Lung (tissue), 12 donors: ENCODE measurements around the gene TNPO1. TPM values are rescaled to one million over a fixed set of nuclear protein-coding genes. Genes with fewer than 3 reads are reported as not detected.

Source experiments
- ATAC-seq: fragments of 200-7000 bp; cut with Tn5 transposase; one replicate; pipeline ENCODE4 v1.9.1; 2020; ENCODE audit warnings: moderate number of reproducible peaks; ENCODE audit not compliant: insufficient read depth, low FRiP score
- DNase-seq, 3 donors: peaks; one replicate each; pipeline ENCODE4 v3.0.0-alpha.2; 2013 to 2017
- H3K27ac ChIP-seq, 2 donors: one replicate each; pipeline ENCODE4 v1.5.1; 2013; ENCODE audit warnings: mild to moderate bottlenecking in 2 of 2, moderate library complexity in 2 of 2, control low read depth in 1 of 2, inconsistent platforms in 1 of 2, low read depth in 1 of 2, low read length in 1 of 2
- H3K27me3 ChIP-seq, 3 donors: one replicate each; pipeline ENCODE4 v1.5.1; 2013; ENCODE audit warnings: low read length in 2 of 3; ENCODE audit not compliant: control insufficient read depth in 3 of 3, insufficient read depth in 3 of 3
- H3K36me3 ChIP-seq, 4 donors: one replicate each; pipeline ENCODE4 v1.5.1; 2013; ENCODE audit warnings: low read length in 4 of 4, mild to moderate bottlenecking in 1 of 4, moderate library complexity in 1 of 4; ENCODE audit not compliant: control insufficient read depth in 4 of 4, insufficient read depth in 4 of 4
- H3K4me1 ChIP-seq, 5 donors: one replicate each; pipeline ENCODE4 v1.5.1; 2013; ENCODE audit warnings: low read length in 5 of 5, mild to moderate bottlenecking in 2 of 5, moderate library complexity in 1 of 5; ENCODE audit not compliant: control insufficient read depth in 5 of 5, insufficient read depth in 5 of 5
- H3K4me3 ChIP-seq: one replicate; pipeline ENCODE4 v1.5.1; 2013; ENCODE audit warnings: mild to moderate bottlenecking, control low read depth, moderate library complexity
- H3K9ac ChIP-seq, 2 donors: one replicate each; pipeline ENCODE4 v1.5.1; 2013; ENCODE audit warnings: low read length in 2 of 2, control low read depth in 1 of 2; ENCODE audit not compliant: insufficient read depth in 1 of 2
- H3K9me3 ChIP-seq, 4 donors: one replicate each; pipeline ENCODE4 v1.5.1; 2013; ENCODE audit warnings: low read length in 3 of 4, mild to moderate bottlenecking in 1 of 4, moderate library complexity in 1 of 4; ENCODE audit not compliant: control insufficient read depth in 4 of 4, insufficient read depth in 3 of 4
- WGBS, 2 donors: extraction: QIAGEN DNeasy Blood & Tissue Kit; methylation state at CpG; one replicate each; pipeline ENCODE4 v1.1.7; 2013; 5-methylcytosine and 5-hydroxymethylcytosine counted together
- polyA plus RNA-seq, 2 donors: library from polyadenylated mRNA; stranded (reverse); fragments of 200-250 nt; gene quantifications; one replicate each; pipeline ENCODE4 v1.2.1, GENCODE V29; 2013
- total RNA-seq, 2 donors: library from RNA; depleted of rRNA in 1 of 2; stranded (reverse); fragments of >200 nt in 1 of 2; gene quantifications; one replicate each; pipeline ENCODE4 v1.2.1, GENCODE V29; 2014 to 2021
- TF ChIP-seq, protein P1 (sequence below): IDR thresholded peaks from 2 replicates; pipeline ENCODE4 v1.5.1; 2012; ENCODE audit warnings: mild to moderate bottlenecking; ENCODE audit errors: control extremely low read depth, extremely low read depth
- donor health status: control.
- donor health status: control.
- donor health status: Bipolar disorder and iron deficiency.
- donor health status: healthy.
- donor health status: DM: yes; HTN: yes; CAD: no.

The TNPO1 gene
- total and polyA plus RNA-seq, 4 donors: 9.4 to 122 (median 50.8) TPM

DNA sequence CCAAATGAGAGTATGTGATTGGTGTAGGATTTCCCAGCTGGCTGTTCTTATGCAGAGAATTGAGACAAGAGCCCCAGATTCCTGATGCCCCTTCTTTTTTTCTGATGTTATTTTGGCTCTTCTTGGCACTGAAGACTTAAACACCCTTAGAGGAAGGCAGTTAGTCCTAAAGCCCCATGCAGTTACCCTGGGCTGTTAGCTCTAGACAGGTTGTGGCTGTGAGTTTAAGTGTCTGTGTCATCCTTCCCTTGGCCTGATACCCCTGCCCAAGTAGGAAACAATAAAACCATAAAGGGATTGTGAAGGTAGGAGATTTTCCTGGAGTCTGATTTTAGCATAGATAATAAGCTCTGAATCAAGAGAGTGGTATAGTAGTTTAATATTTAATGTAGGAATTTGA is 13.2 kb downstream of the TNPO1 start:
- DNase-seq: no peak
- Histone ChIP-seq H3K27ac (no peak overlapping the region), H3K27me3 (no peaks in the 10 kb centered on the region), H3K4me3 (no peak overlapping the region), H3K9ac (no peak overlapping the region), H3K36me3 (peaks cover 0 to 8% (median under 1%) of the 10 kb centered on the region in 4 donors), H3K9me3 (no peaks in the 10 kb centered on the region), H3K4me1 (peaks cover 0 to 13% (median 0%) of the 10 kb centered on the region in 5 donors)
- ATAC-seq: no peak
- TF ChIP-seq, protein P1, sequence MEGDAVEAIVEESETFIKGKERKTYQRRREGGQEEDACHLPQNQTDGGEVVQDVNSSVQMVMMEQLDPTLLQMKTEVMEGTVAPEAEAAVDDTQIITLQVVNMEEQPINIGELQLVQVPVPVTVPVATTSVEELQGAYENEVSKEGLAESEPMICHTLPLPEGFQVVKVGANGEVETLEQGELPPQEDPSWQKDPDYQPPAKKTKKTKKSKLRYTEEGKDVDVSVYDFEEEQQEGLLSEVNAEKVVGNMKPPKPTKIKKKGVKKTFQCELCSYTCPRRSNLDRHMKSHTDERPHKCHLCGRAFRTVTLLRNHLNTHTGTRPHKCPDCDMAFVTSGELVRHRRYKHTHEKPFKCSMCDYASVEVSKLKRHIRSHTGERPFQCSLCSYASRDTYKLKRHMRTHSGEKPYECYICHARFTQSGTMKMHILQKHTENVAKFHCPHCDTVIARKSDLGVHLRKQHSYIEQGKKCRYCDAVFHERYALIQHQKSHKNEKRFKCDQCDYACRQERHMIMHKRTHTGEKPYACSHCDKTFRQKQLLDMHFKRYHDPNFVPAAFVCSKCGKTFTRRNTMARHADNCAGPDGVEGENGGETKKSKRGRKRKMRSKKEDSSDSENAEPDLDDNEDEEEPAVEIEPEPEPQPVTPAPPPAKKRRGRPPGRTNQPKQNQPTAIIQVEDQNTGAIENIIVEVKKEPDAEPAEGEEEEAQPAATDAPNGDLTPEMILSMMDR: no peak

DNA sequence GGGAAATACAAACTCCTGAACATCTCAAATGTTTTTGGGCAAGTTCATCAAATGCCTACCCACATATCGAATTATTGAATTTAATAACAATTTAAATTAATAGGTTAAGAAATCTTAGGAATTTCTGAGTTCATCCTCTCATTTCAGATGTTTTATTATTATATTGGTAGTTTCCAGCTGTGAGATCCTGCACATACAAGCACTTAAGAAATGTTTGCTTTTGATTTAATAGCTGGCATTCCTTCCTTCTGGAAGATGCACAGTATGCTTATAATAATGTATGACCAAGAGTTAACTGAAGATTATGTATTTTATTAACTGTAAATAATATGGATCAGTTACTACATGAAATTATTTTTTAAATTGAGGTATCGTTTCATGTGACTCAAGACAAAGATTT is 13.9 kb downstream of the TNPO1 start:
- no peak overlapping the region for H3K27ac ChIP-seq
- H3K4me3 ChIP-seq: no peak overlapping the region
- no peak overlapping the region for H3K9ac ChIP-seq
- no peaks in the 10 kb centered on the region for H3K9me3 ChIP-seq
- no peak for DNase-seq
- TF ChIP-seq, protein P1: no peak
- WGBS, 2 donors: 92% methylated on average over 2 of the region's 2 CpGs
- no peak for ATAC-seq
- peaks cover 0 to 13% (median 0%) of the 10 kb centered on the region in 5 donors for H3K4me1 ChIP-seq
- H3K36me3 ChIP-seq: peaks cover 0 to 8% (median under 1%) of the 10 kb centered on the region in 4 donors
- H3K27me3 ChIP-seq: no peaks in the 10 kb centered on the region

DNA sequence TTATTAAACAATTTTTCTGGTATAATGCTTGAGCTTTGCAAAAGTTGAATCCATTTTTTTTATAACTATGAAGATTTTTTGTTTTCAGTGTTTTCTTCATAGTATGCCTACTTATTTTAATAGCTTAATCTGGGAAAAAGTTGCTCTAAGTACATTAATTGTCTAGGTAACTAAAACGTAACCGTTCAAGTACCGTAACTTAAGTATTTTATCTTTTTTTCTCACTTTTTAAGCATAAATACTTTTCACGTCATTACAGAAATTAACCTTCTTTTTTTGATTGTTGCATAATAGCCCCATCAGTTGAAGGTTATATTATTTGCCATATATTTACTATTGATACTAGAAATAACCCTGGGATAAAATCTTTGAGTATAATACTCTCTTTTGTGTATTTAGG is 15.2 kb downstream of the TNPO1 start:
- no peaks in the 10 kb centered on the region for H3K27me3 ChIP-seq
- ATAC-seq: no peak
- WGBS, 2 donors: 96% methylated on average over 4 of the region's 4 CpGs

DNA sequence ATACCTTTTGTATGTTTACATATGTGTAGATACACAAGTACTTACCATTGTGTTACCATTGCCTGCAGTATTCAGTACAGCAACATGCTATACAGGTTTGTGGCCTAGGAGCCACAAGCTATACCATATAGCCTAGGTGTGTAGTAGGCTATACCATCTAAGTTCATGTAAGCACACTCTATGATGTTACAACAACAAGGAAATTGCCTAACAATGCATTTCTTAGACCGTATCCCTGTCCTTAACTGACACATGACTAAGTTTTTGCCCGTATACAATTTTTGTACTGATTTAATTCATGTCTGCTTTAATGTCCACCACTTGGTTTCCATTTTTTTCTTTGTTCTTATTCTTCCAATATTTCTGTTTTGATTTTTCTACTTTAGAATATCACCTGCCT is 18.5 kb downstream of the TNPO1 start:
- H3K9me3 ChIP-seq: no peaks in the 10 kb centered on the region
- H3K36me3 ChIP-seq: no peaks in the 10 kb centered on the region
- H3K4me1 ChIP-seq: peaks cover 0 to 15% (median 5%) of the 10 kb centered on the region in 5 donors
- H3K4me3 ChIP-seq: no peak overlapping the region
- no peaks in the 10 kb centered on the region for H3K27me3 ChIP-seq
- TF ChIP-seq, protein P1: no peak
- DNase-seq: no peak
- WGBS, 2 donors: 34 to 62% methylated on average over 2 of the region's 2 CpGs
- no peak overlapping the region for H3K27ac ChIP-seq
- no peak overlapping the region for H3K9ac ChIP-seq
- no peak for ATAC-seq

More for the DNA sequence above, 15.2 kb downstream of the TNPO1 start:
- TF ChIP-seq, protein P1: no peak
- Histone ChIP-seq H3K9ac (no peak overlapping the region), H3K4me1 (peaks cover 0 to 13% (median 0%) of the 10 kb centered on the region in 5 donors), H3K36me3 (no peaks in the 10 kb centered on the region), H3K4me3 (no peak overlapping the region), H3K27ac (no peak overlapping the region), H3K9me3 (no peaks in the 10 kb centered on the region)
- DNase-seq: no peak
